GM21576 (cell line): ENCODE data around the gene RGL4.
"Not testable (repeated sequence)": the region's sequence is repeated elsewhere in the genome, so short reads cannot be mapped to it uniquely, and the experiment has no call there.

Experiments used
- ATAC-seq: cut with Tn5 transposase; IDR thresholded peaks from one replicate; pipeline ENCODE4 v1.9.1; 2021; ENCODE audit warnings: mild to moderate bottlenecking, moderate library complexity; ENCODE audit not compliant: unreplicated experiment

Gene RGL4

GRCh38 chr22:23690713-23691112, at the start of gene RGL4:
Gene RGL4 (plus strand): TSS chr22:23691013. CDS start chr22:23692031, 1,018 bp downstream.
- ATAC-seq, result no peak

GRCh38 chr22:23646526-23646925, 44.3 kb upstream of the RGL4 start:
- ATAC-seq, result not testable (repeated sequence)

- no peak for ATAC-seq
Observed at GRCh38 chr22:23649071-23649501, 41.7 kb upstream of the RGL4 start.

- no peak for ATAC-seq
Observed at GRCh38 chr22:23651676-23652075, 39.1 kb upstream of the RGL4 start.

GRCh38 chr22:23652286-23652685, 38.5 kb upstream of the RGL4 start:
- ATAC-seq, result no peak

- ATAC-seq, result no peak
Observed at GRCh38 chr22:23652711-23653110, 38.1 kb upstream of the RGL4 start.

GRCh38 chr22:23655891-23656475, 34.8 kb upstream of the RGL4 start:
- ATAC-seq, result no peak

GRCh38 chr22:23657727-23658126, 33.1 kb upstream of the RGL4 start:
- no peak for ATAC-seq

GRCh38 chr22:23660381-23660780, 30.4 kb upstream of the RGL4 start:
- ATAC-seq, result not testable (repeated sequence)

- ATAC-seq, result no peak
Observed at GRCh38 chr22:23670378-23671295, 20.2 kb upstream of the RGL4 start.

- ATAC-seq, result not testable (repeated sequence)
Observed at GRCh38 chr22:23671387-23671786, 19.4 kb upstream of the RGL4 start.

GRCh38 chr22:23672307-23673049, 18.3 kb upstream of the RGL4 start:
- not testable (repeated sequence) for ATAC-seq

GRCh38 chr22:23673050-23673620, 17.7 kb upstream of the RGL4 start:
- no peak for ATAC-seq

GRCh38 chr22:23673826-23674690, 16.8 kb upstream of the RGL4 start:
- ATAC-seq, result no peak

GRCh38 chr22:23674886-23675501, 15.8 kb upstream of the RGL4 start:
- not testable (repeated sequence) for ATAC-seq

GRCh38 chr22:23675502-23676415, 15.1 kb upstream of the RGL4 start:
- ATAC-seq, result no peak

GRCh38 chr22:23676841-23677700, 13.7 kb upstream of the RGL4 start:
- not testable (repeated sequence) for ATAC-seq

GRCh38 chr22:23677701-23677995, 13.2 kb upstream of the RGL4 start:
- ATAC-seq, result no peak
